HG02981 (cell line): ENCODE results near the gene WT1.
A peak's percentile ranks its signal among the peaks of the same experiment; 100 is the strongest.
"Not testable (repeated sequence)": the region's sequence is repeated elsewhere in the genome, so short reads cannot be mapped to it uniquely, and the experiment has no call there.

Experiments
- ATAC-seq: cut with Tn5 transposase; IDR thresholded peaks from one replicate; pipeline ENCODE4 v1.9.1; 2021; ENCODE audit warnings: mild to moderate bottlenecking, moderate library complexity; ENCODE audit not compliant: unreplicated experiment

Gene WT1

DNA sequence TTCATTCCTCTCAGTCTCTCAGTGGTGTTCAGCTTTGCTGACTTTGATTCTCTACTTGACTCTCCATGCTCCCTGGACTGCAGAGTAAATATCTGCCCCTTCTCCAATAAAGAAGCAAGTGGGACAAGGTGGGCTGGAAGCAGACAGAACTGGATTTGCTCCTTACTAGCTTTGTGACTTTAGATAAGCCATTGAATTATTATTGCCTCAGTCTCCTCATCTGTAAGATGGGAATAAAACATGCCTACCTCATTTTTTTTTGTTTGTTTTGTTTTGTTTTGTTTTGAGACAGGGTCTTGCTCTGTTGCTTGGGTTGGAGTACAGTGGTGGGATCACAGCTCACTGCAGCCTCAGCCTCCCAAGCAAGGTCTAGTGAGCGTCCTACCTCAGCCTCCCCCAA, 44.6 kb downstream of the WT1 start:
- no peak for ATAC-seq

DNA sequence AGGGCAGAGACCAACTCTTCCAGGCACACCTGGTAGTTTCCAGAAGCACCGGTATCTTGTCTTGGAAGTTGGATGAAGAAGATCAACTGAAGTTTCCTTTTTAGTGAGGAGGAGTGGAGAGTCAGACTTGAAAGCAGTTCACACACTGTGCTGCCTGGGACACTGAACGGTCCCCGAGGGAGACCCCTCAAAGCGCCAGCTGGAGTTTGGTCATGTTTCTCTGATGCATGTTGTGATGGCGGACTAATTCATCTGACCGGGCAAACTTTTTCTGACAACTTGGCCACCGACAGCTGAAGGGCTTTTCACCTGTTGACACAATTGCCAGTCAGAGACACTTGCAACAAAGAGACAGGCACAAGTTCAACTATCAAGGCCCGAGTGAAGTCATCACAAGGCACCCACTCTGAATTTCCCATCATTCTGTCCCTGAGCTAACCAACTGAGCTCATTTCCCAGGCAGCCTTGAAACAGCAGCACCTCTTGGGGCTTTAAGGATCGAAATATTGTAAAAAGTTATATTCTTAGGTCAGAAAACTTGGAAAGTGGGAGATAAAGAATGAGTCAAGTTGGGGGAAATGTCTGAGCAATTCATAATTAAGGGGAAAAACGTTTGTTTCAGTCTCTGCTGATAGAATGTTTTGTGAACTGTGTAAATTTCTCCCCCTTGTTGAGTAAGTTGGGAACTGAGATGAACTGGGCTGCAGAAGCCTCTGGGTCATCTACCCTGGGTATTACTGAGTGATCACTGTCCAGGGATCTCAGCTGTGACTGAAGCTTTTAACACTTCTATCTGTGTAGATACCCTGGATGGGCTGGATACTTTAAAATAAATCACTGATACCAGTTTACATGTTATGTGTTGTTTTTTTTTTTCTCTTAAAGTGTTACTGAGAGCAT, 46.2 kb downstream of the WT1 start:
- no peak for ATAC-seq

DNA sequence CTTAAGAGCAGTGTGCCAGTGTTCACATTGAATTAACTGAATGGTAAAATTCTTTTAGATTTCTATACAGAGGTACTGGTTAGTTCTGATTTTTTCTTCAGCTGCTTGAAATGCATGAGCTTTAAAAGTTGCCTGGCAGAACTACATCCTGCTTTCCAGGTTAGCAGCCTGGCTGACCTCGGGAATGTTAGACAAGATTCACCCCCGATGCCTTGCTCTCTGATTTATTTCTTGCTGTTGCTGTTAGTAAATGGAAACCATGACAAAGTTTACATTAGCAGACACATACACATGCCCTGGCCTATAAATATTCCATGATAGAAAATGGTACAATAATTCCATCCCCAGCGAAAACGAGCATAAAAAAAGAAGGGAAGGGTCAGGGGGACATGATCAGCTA, 47.0 kb downstream of the WT1 start:
- no peak for ATAC-seq

DNA sequence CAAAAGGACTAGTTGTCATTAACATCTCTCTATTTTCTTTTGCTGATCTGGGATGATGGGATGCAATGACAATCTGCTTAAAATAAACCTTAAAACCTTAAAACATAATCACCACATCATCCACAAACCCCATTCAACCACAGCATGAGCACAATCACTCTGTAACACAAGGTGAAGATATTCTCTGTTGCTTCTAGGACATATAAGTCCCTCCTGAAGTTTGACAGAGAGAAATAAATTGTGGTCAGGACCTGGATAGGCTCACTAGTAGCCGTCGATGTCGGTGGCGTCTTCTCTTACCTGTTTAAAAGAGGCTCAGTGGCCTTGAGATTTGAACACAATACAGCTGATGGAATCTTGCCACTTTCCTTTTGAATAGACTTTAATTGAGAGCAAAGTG, 47.9 kb downstream of the WT1 start:
- no peak for ATAC-seq

DNA sequence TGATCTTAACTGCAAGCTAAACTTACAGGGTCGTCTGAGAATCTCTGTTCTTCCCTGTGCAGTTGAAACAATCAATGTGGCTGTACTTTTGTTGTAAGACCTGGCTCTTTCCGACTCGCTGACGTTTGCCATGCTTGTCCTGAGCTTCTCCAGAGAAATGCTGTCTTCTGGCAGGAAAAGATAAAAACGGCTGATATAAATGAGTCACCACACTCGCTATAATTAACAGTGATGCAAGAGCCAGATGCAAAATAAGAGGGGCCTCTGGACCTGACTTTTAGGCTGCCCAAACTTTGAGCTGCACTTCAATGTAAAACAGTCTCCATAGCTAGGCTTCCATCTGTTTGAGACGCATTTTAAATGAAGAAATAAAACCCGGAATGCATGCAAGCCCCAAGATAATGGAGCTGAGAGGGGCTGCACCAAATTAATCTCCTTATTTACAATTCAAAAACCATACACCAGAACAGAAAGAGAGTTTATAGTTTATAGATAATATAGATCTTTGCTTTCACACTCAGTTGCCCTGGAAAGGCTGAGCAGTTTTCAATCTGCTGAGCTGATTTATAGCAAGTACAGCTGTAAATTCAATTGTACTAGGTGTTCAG, 48.5 kb downstream of the WT1 start:
- ATAC-seq = no peak

DNA sequence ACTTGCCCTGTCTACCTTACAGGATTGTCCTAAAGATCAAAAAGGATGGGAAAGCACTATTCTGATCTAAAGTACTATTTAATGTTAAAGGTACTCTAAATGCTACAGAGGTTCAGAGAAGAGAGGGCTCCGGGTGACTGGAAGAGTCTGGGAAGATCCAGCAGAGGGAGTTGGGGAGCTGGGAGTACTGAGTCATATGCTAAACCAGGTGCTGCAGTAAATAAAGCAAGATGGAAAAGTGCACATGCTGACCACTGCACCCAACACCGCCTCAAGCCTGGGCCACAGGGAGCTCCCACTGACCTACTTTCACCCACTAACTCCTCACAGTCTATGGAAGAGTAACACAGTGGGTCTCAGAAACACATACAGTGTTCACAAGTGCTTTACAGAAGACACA, 49.3 kb downstream of the WT1 start:
- ATAC-seq = no peak

DNA sequence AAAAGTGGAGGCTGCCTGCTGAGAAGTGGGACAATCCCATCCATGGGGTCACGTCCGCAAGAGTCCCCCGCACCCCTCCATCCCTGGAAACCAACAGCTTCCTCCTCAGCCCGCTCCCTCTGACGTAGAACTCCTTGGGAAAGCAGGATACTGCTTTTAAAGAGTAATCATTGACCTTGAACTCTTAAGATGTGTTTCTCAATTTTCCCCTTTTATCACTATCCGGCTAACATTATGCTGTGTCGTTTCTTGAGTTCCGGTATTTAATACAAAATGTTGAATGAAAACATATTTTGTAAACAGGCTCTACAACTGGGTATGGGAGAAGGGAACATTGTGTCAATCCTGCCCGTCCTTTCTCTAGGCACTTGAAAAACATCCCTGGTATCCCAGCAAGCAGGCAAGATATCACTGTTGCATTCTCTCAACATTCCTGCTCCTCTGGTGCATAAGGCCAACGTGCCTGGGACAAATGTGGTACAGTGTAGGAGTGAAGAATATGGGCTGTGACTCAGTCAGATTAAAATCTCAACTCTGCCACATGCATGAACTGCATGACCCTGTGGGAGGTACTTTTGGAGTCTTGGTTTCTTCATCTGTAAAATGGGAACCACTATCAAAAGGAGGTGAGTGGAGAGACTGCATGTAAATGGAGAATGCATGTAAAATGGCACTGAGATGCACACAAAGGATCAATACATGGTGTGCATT, 52.8 kb downstream of the WT1 start:
- ATAC-seq = no peak

DNA sequence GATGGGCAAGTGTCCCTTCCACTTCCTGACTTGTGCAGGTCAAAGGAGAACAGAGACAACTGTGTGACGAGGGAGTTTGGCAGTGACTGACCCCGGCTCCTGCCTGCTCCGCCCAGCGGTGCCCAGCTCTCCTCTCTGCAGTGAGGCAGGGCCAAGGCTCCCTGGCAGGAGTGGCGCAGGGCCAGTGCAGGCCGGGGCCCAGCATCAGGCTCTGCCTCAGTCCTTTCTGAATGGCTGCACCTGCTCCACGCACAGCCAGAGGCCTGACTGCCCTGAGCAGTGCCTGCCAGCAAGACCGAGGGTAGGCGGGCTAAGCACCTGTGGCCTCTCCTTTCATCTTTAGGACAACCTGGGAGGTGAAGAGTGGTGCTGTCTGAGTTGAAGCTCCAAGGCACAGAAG, 54.2 kb downstream of the WT1 start:
- no peak for ATAC-seq

DNA sequence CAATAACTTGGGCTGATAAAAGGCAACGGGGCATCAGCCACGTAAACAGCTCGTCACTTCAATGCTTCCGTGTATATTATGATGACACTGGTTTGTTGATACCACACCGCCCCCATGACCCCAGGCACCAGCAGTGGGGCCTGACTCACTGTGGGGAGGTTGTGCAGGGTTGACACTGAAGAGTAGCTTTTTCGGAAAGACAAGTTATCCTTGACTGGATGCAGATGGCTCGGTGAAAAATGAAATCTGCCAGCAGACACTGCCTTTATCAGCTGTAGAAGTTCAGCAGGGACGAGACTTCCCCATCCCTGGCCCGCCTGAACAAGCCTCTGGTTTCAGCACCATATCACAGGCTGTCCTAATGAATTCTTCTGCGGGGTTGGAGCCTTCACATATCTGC, 55.6 kb downstream of the WT1 start:
- ATAC-seq = no peak

DNA sequence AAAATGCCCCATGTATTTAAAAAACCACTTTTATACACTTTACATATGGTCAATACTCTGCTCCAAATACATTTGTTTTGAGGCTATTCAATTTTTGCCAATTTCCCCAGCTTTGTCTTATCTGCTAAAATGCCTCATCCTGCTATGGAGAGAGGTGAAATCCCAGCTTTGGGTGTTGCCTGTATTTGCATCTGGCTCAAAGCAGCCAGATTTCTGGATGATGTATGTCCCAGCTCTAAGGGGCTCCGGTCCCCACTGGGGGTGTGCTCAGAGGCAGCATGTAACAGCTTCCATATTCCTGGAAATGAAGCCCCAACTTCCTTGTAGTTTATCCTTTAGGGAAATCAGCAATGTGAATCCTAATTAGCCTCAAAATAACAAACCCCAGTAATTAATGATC, 59.5 kb downstream of the WT1 start:
- no peak for ATAC-seq

DNA sequence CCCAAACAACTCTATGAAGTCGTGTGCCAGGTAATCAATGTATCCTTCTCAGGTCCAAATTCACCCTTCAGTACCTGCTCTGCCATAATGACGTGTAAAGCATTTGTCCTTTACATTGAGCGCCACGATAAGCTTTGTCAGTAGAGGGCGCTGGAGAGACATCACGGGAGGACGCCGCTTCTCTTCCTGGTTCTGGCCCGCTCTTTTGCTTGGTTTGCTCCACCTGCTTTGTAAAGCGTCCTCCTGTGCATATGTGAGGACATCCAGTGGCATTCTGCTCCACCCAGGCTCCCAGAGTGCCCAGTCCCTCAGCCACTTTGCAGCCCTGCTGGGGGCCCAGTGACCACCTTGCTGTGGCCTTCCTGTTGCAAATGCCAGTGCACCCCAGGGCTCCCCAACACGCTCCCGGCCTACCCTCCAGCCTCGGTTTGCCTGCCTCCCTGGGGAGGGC, 61.1 kb downstream of the WT1 start:
- peak; percentile 56 for ATAC-seq

DNA sequence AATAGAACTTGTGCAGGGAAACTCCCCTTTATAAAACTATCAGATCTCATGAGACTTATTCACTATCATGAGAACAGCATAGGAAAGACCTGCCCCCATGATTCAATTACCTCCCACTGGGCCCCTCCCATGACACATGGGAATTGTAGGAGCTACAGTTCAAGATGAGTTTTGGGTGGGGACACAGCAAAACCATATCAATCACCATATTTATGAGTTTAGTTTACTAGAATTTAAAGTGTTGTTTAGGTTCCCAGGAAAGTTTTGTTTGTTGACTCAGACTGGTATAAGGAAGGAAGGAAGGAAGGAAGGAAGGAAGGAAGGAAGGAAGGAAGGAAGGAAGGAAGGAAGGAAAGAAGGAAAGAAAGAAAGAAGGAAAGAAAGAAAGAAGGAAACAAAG, 65.4 kb downstream of the WT1 start:
- ATAC-seq = not testable (repeated sequence)

DNA sequence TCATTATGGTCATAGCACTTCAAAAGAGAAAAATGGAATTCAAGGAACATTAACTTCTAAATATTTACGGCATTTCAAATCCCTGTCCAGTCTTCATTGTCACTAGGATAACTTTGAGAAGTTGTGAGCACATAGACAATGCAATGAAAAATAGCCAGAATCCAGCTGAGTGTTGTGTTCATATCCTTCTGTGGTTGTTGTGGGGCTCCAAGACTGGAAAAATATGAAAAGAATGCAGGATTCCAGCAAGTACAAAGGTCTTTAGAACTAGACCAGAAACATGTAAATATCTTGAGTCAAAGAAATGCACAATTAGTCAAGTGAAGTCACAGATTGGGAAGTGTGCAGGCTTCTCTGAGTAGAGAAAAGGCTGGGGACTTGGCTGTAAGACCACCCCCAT, 68.7 kb downstream of the WT1 start:
- no peak for ATAC-seq

DNA sequence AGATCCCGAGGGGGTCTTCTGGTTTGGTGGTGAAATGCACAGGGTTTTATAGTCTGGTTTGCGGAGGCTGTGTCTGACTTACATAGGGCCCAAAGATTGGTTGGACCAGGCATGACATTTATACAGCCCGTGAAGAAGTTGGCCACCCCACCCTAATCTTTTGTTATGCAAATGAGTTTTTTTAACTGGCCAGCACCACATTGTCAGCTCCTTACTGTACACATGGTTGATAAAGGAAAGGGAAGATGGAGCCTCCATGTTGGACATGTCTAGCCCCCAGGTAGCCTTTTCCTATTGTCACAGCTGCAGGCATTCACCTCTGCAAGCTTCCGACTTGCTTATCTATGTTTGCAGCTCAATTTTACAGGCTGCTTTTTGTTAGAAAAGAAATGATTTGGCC, 70.1 kb downstream of the WT1 start:
- no peak for ATAC-seq

DNA sequence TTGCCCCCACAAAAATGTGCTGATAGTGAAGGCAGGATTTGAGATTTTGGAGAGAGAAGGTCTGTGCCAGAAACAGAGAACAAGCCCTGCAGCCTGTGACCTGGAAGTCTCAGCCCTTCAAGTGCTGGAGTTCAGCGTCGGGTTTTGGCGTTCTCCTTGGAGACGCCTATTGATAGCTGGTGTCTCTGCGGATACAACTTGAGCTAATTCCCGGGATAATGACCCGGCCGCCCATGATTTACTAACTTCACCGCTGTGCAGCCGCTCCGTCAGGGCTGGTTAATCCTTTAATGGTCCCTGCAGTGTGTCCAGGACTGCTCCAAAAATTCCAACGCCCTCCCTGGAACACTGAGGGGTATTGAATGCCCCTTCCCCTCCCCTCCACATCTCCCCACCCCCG, 76.6 kb downstream of the WT1 start:
- no peak for ATAC-seq

DNA sequence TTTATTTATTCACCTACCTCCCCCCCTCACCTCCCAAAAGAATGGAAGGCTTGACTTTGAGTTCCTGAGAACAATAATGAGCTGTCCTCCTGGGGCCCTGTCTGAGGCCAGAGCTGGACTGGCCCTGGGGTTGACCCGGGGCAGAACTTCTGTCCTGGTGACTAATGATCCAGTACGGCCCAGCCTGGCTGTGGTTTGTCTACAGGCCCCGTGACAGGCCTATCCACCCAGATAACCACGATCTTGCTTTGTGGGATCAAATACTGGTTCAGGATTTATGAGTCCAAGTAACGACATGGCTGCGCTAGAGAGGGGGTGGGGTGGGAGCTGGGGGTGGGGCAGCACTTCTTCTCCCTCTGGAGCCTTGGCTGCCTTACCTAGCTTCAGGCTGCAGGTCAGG, 81.5 kb downstream of the WT1 start:
- ATAC-seq = no peak

DNA sequence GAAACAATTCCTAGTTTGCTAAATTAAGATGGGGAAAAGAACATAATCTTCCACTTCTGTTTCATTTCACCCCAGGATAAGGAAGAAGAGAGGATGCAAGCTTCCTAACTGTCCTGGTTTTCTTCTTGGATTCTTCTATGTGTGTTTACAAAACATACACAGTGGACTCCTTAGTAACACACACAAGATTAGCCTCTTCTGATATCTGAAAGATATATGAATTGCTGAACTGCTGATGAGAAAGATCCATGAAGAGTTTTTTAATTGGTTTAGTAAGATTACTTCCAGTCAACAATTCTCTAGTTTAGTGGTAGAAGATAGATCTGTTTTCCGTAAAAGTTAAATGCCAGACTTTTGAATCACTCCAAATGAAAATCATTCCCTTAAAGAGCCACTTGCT, 86.8 kb downstream of the WT1 start:
- ATAC-seq = no peak

DNA sequence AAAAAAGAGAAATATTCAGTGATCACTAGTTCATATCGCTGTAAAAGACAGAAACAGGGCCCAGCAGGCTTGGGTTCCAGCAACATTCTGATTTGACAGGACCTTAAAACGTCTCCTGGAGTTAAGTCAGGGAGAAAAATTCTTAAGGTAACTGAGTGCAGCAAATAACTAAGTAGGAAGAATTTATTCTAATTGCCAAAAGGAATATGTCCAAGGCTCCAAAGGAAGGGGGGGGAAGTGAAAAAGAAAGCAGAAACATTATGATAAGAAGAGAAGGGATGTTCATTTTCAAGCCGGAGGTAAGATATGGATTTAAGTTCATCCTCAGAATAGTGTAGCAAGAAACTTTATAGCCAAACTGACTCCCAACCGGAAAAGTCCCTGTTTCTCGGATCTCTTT, 90.4 kb downstream of the WT1 start:
- no peak for ATAC-seq

DNA sequence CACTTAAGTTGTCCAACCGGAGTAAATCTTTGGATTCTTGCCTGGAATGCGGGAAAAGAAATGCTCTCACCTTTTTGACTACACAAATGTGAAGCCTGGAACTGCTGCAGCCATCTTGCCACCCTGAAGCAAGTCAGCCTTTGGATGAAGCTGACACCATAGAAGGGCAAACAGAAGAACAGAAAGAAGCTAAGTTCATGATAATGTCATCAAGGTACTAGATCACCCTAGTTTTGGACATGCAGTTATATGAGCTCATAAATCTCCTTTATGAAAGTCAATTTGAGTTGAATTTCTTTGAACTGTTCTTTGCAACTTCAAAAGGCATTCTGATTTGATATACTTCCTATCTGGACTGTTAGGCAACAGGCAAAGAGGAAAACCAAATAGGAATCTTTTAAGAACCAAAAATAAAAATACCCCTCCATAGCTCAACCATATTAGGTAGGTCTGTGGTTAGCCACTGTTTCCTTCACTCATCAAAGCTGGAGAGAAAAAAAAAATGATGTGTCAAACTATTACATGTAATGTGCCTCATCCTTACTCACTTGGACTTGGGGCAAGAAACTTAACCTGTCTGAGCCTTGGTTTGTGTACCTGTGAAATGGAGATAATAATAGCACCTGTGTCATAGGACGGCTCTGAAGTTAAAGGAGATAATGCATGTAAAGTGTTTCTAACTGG, 91.9 kb downstream of the WT1 start:
- ATAC-seq = no peak

DNA sequence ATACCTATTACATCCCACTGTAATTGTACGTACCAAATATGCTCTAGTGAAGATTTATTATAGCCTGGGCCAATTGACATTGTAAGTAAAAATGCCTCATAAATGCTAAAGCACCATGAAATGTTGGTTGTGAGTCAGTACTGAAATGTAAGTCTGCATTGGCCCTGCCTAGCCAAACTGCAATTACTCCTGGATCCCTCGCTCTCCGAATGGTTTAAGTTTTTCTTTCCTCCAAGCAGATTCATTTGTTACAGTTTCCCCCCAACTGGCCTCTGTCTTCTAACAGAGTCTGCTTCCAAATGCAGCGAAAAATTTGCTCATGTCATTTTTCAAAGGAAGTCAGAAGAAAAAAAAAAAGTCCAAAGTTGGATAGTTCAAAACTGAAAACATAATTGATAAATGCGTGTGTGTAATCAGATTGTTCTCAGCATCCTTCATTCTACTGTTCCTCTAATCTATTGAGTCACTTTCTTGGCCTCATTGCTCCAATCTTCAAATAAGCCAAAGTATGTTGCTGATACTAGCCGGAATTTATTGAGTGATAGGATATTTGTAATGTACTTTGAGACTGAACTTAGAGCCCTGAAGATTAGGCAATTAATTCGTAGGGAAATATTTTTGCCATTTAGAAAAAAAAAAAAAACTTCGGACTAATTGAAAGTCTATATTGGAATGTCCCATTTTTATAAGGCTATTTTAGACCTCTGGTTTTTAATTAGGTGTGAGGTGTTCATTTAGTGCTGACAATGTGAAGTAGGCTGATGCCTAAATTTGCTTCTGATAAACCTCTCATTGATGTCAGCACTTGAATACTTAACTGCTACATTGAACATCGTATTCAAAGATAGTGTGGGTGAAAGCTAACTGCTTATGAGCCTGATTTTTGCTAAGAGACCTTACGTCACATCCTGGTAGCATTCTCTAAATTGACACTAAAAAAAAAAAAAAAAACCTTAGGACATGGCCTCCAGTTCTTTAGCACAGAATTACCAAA, 93.4 kb downstream of the WT1 start:
- ATAC-seq = no peak
